Muscle layer of duodenum (tissue), 2 donors: ENCODE measurements around the gene ZNF692.

Experiments used
- H3K27ac ChIP-seq: one replicate; pipeline ENCODE4 v1.7.0; 2013; ENCODE audit warnings: mild to moderate bottlenecking, low read length
- H3K27me3 ChIP-seq: one replicate; pipeline ENCODE4 v1.7.0; 2013; ENCODE audit warnings: low read depth, mild to moderate bottlenecking, control low read depth, low read length
- H3K36me3 ChIP-seq, 2 donors: one replicate each; pipeline ENCODE4 v1.7.0; 2013; ENCODE audit warnings: low read length in 2 of 2, control low read depth in 1 of 2, mild to moderate bottlenecking in 1 of 2; ENCODE audit not compliant: insufficient read depth in 2 of 2, control insufficient read depth in 1 of 2
- H3K4me1 ChIP-seq, 2 donors: one replicate each; pipeline ENCODE4 v1.7.0; 2013; ENCODE audit warnings: low read length in 2 of 2, mild to moderate bottlenecking in 2 of 2, control low read depth in 1 of 2, moderate library complexity in 1 of 2; ENCODE audit not compliant: insufficient read depth in 2 of 2, control insufficient read depth in 1 of 2
- H3K4me3 ChIP-seq, 2 donors: one replicate each; pipeline ENCODE4 v1.7.0; 2013; ENCODE audit warnings: low read length in 2 of 2, low read depth in 1 of 2, mild to moderate bottlenecking in 1 of 2
- H3K9me3 ChIP-seq, 2 donors: one replicate each; pipeline ENCODE4 v1.7.0; 2013; ENCODE audit warnings: low read length in 2 of 2, control low read depth in 1 of 2, mild to moderate bottlenecking in 1 of 2; ENCODE audit not compliant: control insufficient read depth in 1 of 2
- donor health status: healthy.

ZNF692 gene

DNA sequence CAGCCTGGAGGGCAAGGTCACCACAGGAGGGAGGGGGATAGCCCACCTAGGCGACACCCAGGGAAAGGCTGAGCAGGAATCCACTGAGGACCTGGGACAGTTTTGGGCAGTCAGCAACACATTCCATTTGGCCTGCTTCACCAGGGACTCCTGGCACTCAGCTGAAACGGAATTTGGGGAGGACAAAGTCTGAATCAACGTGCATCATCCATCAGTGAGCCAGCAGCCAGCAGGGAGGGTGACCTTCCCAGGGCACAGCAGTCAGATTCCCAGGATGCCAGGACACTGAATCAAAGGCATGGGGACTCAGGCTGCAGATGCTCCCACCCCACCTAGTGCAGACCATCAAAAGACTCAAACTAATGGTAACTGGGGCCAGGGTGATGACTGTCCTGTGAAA is 37.8 kb downstream of the ZNF692 start:
- peaks cover 5 to 32% of the 10 kb centered on the region in 2 donors for H3K36me3 ChIP-seq
- H3K27me3 ChIP-seq = no peaks in the 10 kb centered on the region
- H3K4me1 ChIP-seq = peaks cover 18 to 54% of the 10 kb centered on the region in 2 donors
- H3K4me3 ChIP-seq = no peak overlapping the region
- H3K9me3 ChIP-seq = no peaks in the 10 kb centered on the region
- no peak overlapping the region for H3K27ac ChIP-seq

GRCh38 chr1:248820041-248820585 is 38.8 kb downstream of the ZNF692 start:
- no peaks in the 10 kb centered on the region for H3K27me3 ChIP-seq
- no peaks in the 10 kb centered on the region for H3K9me3 ChIP-seq
- no peak overlapping the region for H3K4me3 ChIP-seq
- H3K36me3 ChIP-seq = peaks cover 15 to 41% of the 10 kb centered on the region in 2 donors
- no peak overlapping the region for H3K27ac ChIP-seq
- H3K4me1 ChIP-seq = peaks cover 18 to 49% of the 10 kb centered on the region in 2 donors

DNA sequence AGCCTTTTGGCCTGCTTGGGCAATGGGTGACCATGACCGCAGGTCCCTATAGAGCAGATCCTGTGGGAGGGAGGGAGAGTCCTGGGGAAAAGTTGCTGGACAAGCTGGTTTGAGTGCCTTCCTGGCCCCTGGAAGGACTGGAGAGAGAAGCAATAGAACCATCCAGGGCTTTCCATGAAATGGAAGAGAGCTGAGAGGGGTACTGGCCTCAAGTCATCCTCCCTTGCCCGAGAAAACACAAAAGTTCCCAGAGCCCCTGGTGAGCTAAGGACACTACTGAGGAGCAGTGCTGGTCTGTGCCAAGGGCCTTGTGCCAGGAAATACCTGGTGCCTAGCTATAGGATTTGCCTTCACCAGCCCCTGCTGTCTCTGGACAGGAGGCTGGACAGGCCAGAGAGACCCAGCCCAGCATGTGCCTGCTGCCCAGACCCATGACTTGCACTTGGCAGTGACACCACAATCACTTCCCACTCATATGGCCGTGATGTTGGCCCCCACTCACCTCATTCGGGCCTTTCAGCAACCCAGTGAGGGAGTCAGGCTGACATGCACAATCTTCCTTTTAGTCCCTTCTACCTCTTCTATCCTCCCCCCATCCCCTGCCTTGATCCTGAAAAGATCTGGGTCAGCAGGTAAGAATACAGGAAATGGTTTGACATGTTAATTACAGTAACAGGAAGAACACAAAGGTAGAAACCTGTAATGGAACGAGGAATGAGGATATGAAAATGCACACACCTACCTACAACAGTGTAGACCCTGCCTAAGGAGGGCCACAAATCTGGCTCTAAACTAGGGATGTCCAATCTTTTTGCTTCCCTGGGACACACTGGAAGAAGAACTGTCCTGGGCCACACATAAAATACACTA is 40.1 kb downstream of the ZNF692 start:
- Histone ChIP-seq H3K9me3 (no peaks in the 10 kb centered on the region), H3K4me3 (no peak overlapping the region), H3K4me1 (peaks cover 4 to 35% of the 10 kb centered on the region in 2 donors), H3K27me3 (no peaks in the 10 kb centered on the region), H3K27ac (no peak overlapping the region), H3K36me3 (peaks cover 27 to 49% of the 10 kb centered on the region in 2 donors)

- Histone ChIP-seq H3K4me3 (no peak overlapping the region), H3K4me1 (peaks cover 0 to 19% of the 10 kb centered on the region in 2 donors), H3K27me3 (no peaks in the 10 kb centered on the region), H3K36me3 (peaks cover 39 to 61% of the 10 kb centered on the region in 2 donors), H3K9me3 (no peaks in the 10 kb centered on the region), H3K27ac (no peak overlapping the region)
Observed at GRCh38 chr1:248817065-248817464, 41.8 kb downstream of the ZNF692 start.

DNA sequence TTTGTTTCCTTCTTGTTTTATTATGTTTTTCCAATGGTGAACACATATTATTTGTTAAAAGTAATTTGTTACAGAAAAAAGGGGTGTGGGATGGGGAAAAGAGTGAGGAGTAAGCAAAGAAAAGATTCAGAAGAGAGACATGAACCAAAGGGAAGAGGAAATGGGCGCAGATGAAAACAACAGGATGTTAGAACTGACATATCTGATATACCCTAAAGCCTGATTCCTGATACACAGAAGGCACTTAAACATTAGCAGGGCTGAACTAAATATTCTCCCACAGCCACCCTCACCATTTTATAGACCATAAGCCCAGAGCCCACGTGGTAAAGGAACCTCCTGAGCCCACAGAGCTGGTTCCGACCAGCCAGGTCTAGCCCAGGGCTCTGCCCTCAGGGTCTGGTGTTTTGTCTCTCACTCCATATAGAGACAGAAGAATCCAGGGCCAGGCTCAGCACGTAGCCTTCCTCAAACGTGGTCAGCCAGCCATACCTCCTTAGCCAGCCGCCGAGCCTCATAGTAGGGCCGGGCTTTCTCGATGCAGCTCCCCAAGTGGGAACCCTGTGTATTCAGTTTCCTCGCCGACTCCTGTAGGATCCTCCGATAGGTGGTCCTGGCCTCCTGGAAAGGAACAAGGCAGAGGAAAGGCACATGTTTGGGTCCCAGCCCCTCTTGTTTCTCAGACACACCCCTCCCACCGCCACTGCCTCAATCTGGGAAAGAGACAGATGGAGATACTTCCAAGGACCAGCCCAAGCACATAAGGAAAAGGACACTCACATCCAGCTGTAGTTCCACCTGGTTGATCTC is 42.6 kb downstream of the ZNF692 start:
- peaks cover 39 to 63% of the 10 kb centered on the region in 2 donors for H3K36me3 ChIP-seq
- no peak overlapping the region for H3K27ac ChIP-seq
- H3K4me1 ChIP-seq = peaks cover 0 to 14% of the 10 kb centered on the region in 2 donors
- H3K9me3 ChIP-seq = no peaks in the 10 kb centered on the region
- H3K4me3 ChIP-seq = no peak overlapping the region
- no peaks in the 10 kb centered on the region for H3K27me3 ChIP-seq

DNA sequence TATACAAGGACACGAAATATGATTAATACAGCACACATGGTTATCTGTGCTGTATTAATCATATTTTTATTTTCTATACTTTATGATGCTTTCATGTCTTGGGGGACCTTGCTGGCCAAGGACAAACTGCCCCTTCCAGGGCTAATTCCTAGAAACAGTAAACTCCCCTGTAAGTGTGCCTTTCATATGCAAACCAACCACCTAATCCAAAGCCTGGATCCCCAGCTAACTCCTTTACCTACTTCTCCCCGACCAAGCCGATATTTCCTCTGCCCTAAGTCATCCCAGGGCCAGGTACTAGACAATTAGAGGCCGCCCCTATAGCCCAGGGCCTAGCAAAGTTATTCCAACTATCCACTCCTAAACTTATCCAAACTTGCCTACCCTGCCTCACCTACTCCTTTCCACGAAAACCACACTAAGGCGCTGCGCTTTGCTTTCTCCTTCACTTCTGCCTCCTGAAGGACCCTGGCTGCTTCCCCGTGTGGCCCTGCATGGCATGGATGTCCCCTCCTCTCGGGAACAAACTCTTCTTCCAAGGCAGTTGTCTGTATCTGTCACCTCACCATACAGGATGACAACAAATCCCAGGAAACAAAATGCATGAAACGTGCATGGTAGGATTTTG is 43.4 kb downstream of the ZNF692 start:
- no peak overlapping the region for H3K27ac ChIP-seq
- no peaks in the 10 kb centered on the region for H3K9me3 ChIP-seq
- peaks cover 43 to 56% of the 10 kb centered on the region in 2 donors for H3K36me3 ChIP-seq
- no peaks in the 10 kb centered on the region for H3K27me3 ChIP-seq
- H3K4me1 ChIP-seq = peaks cover 3 to 15% of the 10 kb centered on the region in 2 donors
- H3K4me3 ChIP-seq = no peak overlapping the region

DNA sequence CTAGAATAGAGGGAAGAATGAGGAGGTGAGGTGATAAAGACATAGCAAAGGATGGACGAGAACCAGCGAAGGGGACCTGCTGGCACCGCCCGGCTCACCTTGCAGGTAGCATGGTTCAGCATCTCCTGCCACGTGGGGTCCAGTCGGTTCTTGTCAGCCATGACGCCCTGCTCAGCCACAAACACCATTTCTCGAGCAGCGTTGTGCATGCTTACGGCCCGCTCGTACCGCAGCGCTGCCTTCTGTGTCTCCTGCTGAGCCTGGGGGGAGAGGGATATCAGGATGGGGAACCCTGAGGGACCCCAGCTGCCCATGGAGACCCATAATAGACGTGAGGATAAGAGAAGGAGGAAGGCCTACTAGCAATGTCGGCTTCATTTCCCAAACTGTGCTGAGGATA is 44.5 kb downstream of the ZNF692 start:
- no peak overlapping the region for H3K27ac ChIP-seq
- peaks cover 6 to 15% of the 10 kb centered on the region in 2 donors for H3K4me1 ChIP-seq
- H3K4me3 ChIP-seq = no peak overlapping the region
- H3K9me3 ChIP-seq = no peaks in the 10 kb centered on the region
- H3K27me3 ChIP-seq = no peaks in the 10 kb centered on the region
- H3K36me3 ChIP-seq = peaks cover 43 to 50% of the 10 kb centered on the region in 2 donors

DNA sequence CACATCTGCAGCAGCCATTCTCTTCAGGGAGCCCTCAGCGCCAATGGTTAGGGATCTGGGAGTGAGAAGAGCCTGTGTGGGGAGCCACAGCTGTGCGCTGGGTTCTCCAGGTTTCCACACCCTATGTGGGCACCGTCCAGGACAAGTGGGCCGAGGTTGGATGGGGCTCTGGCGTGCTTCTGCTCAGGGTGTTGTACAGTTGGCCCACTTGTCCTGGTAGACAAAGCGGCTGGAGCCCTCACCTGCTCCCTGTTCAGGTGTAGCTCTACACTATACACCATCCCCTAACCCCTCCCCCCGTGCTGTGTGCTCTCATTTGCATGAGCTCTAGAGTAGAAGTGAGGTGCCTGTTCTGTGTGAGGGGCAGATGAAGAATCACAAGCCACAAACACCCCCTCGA is 45.3 kb downstream of the ZNF692 start:
- Histone ChIP-seq H3K27me3 (no peaks in the 10 kb centered on the region), H3K36me3 (peaks cover 43 to 50% of the 10 kb centered on the region in 2 donors)

GRCh38 chr1:248812736-248813425 is 46.0 kb downstream of the ZNF692 start:
- H3K4me1 ChIP-seq = peaks cover 6 to 15% of the 10 kb centered on the region in 2 donors
- no peaks in the 10 kb centered on the region for H3K9me3 ChIP-seq
- peaks cover 43 to 50% of the 10 kb centered on the region in 2 donors for H3K36me3 ChIP-seq
- no peak overlapping the region for H3K27ac ChIP-seq
- H3K27me3 ChIP-seq = no peaks in the 10 kb centered on the region
- H3K4me3 ChIP-seq = no peak overlapping the region

More for the DNA sequence above, 45.3 kb downstream of the ZNF692 start:
- H3K4me1 ChIP-seq = peaks cover 6 to 15% of the 10 kb centered on the region in 2 donors
- H3K27ac ChIP-seq = no peak overlapping the region
- H3K4me3 ChIP-seq = no peak overlapping the region
- H3K9me3 ChIP-seq = no peaks in the 10 kb centered on the region

- Histone ChIP-seq H3K4me1 (peaks cover 6 to 18% of the 10 kb centered on the region in 2 donors), H3K4me3 (no peak overlapping the region), H3K36me3 (peaks cover 43 to 50% of the 10 kb centered on the region in 2 donors), H3K27ac (no peak overlapping the region), H3K27me3 (no peaks in the 10 kb centered on the region), H3K9me3 (no peaks in the 10 kb centered on the region)
Observed at GRCh38 chr1:248811514-248812490, 47.1 kb downstream of the ZNF692 start.
